ENCODE data around the gene CROCC.

Gene CROCC

DNA sequence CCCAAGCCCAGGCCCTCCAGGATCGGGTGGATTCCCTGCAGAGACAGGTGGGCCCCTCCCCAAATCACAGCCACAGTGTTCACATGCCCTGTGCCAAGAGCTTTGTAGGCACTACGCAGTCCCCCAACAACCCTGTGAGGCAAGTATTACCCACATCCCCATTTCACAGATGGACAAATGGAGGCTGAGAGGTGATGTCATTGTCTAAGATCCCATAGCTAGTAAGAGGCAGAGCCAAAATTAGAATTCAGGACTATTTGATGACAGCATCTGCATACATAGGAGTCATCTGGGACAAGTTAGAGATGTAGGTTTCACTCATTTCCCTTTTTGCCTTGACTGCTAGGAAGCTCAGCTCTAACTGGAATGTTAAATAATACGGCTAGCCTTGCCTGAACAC, 46.6 kb downstream of the CROCC start:
- TF ChIP-seq, protein P1, sequence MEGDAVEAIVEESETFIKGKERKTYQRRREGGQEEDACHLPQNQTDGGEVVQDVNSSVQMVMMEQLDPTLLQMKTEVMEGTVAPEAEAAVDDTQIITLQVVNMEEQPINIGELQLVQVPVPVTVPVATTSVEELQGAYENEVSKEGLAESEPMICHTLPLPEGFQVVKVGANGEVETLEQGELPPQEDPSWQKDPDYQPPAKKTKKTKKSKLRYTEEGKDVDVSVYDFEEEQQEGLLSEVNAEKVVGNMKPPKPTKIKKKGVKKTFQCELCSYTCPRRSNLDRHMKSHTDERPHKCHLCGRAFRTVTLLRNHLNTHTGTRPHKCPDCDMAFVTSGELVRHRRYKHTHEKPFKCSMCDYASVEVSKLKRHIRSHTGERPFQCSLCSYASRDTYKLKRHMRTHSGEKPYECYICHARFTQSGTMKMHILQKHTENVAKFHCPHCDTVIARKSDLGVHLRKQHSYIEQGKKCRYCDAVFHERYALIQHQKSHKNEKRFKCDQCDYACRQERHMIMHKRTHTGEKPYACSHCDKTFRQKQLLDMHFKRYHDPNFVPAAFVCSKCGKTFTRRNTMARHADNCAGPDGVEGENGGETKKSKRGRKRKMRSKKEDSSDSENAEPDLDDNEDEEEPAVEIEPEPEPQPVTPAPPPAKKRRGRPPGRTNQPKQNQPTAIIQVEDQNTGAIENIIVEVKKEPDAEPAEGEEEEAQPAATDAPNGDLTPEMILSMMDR (IDR thresholded peaks at IDR 0.05; ENCODE audit: low read depth, low read length, missing control alignments) = no peak
- Histone ChIP-seq H3K27ac (no peak overlapping the region), H3K27me3 (replicated peaks) (no peaks in the 10 kb centered on the region), H3K36me3 (replicated peaks) (peaks cover 10% of the 10 kb centered on the region), H3K4me3 (ENCODE audit: low read depth, low read length) (no peak overlapping the region)
- DNase-seq = no peak
- in situ Hi-C loops (cut with HindIII; ENCODE audit: low pct_ligation_motif_present, low sequenced_read_pairs) = no loop called here

DNA sequence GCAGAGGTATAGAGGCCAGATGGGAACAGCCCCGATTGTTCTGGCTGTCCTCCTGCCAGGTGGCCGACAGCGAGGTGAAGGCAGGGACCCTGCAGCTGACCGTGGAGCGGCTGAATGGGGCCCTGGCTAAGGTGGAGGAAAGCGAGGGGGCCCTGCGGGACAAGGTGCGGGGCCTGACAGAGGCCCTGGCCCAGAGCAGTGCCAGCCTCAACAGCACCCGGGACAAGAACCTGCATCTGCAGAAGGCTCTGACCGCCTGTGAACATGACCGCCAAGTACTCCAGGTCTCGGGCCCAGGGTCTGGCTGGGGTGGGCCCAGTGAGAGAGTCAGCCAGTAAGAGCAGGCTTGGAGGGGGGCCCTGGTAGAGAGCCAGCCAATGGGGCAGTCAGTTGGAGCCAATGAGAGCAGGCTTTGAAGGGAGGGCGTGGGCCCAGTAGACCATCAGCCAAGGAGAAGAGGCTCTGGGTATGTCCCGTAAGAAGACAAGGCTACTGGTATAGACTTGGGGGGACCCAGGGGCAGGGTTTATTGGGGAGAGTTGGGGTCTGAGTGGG, 47.4 kb downstream of the CROCC start:
- Histone ChIP-seq H3K36me3 (replicated peaks) (peaks cover 11% of the 10 kb centered on the region), H3K4me3 (ENCODE audit: low read depth, low read length) (no peak overlapping the region), H3K27ac (no peak overlapping the region), H3K27me3 (replicated peaks) (no peaks in the 10 kb centered on the region)
- no peak for DNase-seq
- in situ Hi-C loops (cut with HindIII; ENCODE audit: low pct_ligation_motif_present, low sequenced_read_pairs) = no loop called here
- TF ChIP-seq, protein P1 (IDR thresholded peaks at IDR 0.05; ENCODE audit: low read depth, low read length, missing control alignments) = no peak

DNA sequence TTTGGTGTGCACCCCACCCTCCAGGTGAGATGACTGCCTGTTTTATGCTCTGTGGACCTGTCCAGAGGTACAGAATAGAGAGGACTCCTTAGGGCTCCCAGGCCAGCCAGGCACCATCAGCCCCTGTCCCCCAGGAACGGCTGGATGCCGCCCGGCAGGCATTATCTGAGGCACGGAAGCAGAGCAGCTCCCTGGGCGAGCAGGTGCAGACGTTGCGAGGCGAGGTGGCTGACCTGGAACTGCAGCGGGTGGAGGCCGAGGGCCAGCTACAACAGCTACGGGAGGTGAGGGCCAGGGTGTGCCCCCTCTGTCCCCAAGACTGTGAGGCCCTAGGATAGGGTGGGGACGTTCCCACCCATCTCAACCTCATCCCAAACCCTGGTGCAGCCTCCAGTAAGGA, 47.9 kb downstream of the CROCC start:
- TF ChIP-seq, protein P1 (IDR thresholded peaks at IDR 0.05; ENCODE audit: low read depth, low read length, missing control alignments) = no peak
- Histone ChIP-seq H3K27ac (no peak overlapping the region), H3K27me3 (replicated peaks) (no peaks in the 10 kb centered on the region), H3K36me3 (replicated peaks) (peaks cover 11% of the 10 kb centered on the region), H3K4me3 (ENCODE audit: low read depth, low read length) (no peak overlapping the region)
- in situ Hi-C loops (cut with HindIII; ENCODE audit: low pct_ligation_motif_present, low sequenced_read_pairs) = no loop called here
- no peak for DNase-seq

DNA sequence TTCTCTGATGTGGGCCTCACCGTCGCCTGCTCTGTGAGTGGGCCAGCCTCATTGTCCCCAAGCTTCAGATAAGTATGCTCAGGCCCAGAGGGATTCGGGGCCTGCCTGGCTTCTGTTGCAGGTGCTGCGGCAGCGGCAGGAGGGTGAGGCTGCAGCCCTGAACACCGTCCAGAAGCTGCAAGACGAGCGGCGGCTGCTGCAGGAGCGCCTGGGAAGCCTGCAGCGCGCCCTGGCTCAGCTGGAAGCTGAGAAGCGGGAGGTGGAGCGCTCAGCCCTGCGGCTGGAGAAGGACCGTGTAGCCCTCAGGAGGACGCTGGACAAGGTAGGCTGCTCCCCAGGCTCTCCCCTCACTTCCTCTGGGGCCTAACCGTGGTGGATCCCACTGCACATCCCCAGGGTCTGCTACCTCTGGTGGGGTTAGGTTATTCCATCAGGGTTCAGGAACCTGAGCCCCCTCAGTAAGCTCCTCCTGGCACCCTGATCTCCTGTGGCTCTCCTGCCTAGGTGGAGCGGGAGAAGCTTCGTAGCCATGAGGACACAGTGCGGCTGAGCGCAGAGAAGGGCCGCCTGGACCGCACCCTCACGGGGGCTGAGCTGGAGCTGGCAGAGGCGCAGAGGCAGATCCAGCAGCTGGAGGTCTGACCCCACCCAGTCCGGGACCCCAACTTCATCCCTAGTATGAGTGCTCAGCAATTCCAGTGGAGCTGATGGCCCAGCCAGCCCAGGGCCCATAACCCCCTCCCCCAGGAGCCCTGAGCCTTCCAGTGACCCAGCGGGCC, 48.6 kb downstream of the CROCC start:
- peaks cover 16% of the 10 kb centered on the region for H3K36me3 ChIP-seq (replicated peaks)
- in situ Hi-C loops (cut with HindIII; ENCODE audit: low pct_ligation_motif_present, low sequenced_read_pairs) = no loop called here
- TF ChIP-seq, protein P1 (IDR thresholded peaks at IDR 0.05; ENCODE audit: low read depth, low read length, missing control alignments) = no peak
- H3K4me3 ChIP-seq (ENCODE audit: low read depth, low read length) = no peak overlapping the region
- H3K27me3 ChIP-seq (replicated peaks) = no peaks in the 10 kb centered on the region
- DNase-seq = no peak
- no peak overlapping the region for H3K27ac ChIP-seq

DNA sequence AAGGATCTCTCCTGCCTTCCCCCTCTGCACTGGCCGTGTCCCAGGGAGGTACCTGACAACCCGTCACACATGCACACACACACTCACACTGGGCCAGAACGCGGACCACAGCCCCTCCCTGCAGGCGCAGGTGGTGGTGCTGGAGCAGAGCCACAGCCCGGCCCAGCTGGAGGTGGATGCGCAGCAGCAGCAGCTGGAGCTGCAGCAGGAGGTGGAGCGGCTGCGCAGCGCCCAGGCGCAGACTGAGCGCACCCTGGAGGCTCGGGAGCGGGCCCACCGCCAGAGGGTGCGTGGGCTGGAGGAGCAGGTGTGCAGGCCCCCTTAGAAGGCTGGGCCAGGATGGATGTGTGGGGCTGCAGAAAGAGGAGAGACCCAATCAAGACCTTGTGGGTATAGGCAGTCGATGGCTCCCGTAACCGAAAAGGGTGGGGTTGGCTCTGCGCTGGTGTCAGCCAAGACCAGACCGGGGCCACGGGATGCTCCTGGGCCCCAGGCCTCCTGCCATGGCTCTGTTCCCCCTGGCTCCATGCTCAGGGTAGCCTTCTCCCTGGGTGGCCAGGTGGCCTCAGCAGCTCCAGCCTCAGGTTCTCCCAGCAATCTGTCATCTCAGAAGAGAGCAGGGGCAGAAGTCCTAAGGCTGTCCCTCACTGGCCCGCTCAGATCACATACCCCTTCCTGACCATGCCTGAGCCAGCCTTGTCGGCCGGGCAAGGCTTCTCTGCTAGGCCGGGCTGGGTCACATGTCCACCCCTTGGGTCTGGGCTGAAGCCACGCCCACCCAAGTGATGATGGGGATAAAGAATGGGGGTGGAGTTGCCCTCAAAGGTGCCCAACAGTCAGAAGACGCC, 49.8 kb downstream of the CROCC start:
- TF ChIP-seq, protein P1 (IDR thresholded peaks at IDR 0.05; ENCODE audit: low read depth, low read length, missing control alignments) = no peak
- Histone ChIP-seq H3K27me3 (replicated peaks) (no peaks in the 10 kb centered on the region), H3K27ac (no peak overlapping the region), H3K36me3 (replicated peaks) (peaks cover 18% of the 10 kb centered on the region), H3K4me3 (ENCODE audit: low read depth, low read length) (no peak overlapping the region)
- in situ Hi-C loops (cut with HindIII; ENCODE audit: low pct_ligation_motif_present, low sequenced_read_pairs) = no loop called here
- no peak for DNase-seq

Measured in brain microvascular endothelial cell (primary cell).